Measurements from ENCODE around the gene GRID1.

Gene GRID1

DNA sequence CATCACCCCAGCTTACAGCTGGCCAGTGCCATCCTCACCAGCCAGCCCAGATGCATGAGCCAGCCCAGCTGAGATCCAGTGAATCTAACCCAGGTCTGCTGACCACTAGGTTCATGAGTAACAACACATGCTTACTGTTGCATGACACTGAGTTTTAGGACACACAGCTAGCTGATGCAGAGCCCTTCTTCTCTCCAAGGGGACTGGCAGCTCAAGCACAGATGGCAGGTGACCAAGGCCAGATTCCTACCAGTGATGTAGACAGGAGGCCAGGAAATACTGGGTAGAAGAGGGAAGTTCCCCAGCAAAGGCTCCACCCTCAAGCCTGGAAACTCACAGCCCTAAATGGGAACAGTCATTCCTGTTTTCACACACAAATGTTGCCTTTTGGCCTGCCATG, 236.6 kb downstream of the GRID1 start:
- H3K4me3 ChIP-seq (ENCODE audit: low read length), result no peak overlapping the region
- TF ChIP-seq, protein P1, sequence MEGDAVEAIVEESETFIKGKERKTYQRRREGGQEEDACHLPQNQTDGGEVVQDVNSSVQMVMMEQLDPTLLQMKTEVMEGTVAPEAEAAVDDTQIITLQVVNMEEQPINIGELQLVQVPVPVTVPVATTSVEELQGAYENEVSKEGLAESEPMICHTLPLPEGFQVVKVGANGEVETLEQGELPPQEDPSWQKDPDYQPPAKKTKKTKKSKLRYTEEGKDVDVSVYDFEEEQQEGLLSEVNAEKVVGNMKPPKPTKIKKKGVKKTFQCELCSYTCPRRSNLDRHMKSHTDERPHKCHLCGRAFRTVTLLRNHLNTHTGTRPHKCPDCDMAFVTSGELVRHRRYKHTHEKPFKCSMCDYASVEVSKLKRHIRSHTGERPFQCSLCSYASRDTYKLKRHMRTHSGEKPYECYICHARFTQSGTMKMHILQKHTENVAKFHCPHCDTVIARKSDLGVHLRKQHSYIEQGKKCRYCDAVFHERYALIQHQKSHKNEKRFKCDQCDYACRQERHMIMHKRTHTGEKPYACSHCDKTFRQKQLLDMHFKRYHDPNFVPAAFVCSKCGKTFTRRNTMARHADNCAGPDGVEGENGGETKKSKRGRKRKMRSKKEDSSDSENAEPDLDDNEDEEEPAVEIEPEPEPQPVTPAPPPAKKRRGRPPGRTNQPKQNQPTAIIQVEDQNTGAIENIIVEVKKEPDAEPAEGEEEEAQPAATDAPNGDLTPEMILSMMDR (IDR thresholded peaks at IDR 0.05; ENCODE audit: insufficient read depth, low read depth, low read length, missing control alignments), result no peak
- no peak for DNase-seq (ENCODE audit: low read depth)

DNA sequence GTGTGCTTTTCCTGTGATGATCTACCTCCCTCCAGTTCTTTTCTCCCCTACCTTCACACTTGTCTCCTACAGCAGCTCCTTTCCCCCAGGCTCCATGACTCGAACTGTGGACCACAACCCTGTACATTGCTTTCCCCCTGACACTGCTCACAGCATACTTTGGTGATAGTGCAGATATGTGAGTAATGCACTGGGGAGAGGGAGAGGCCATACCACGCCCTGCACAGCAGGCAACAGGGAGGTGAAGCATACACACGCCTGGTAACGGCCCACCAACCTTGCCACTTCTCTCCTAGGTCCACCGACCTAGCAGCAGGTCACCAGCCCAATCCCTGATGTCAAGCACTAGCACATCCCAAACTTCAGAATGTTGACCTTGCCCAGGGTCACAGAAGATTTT, 238.2 kb downstream of the GRID1 start:
- DNase-seq (ENCODE audit: low read depth), result no peak
- TF ChIP-seq, protein P1 (IDR thresholded peaks at IDR 0.05; ENCODE audit: insufficient read depth, low read depth, low read length, missing control alignments), result no peak
- no peak overlapping the region for H3K4me3 ChIP-seq (ENCODE audit: low read length)

DNA sequence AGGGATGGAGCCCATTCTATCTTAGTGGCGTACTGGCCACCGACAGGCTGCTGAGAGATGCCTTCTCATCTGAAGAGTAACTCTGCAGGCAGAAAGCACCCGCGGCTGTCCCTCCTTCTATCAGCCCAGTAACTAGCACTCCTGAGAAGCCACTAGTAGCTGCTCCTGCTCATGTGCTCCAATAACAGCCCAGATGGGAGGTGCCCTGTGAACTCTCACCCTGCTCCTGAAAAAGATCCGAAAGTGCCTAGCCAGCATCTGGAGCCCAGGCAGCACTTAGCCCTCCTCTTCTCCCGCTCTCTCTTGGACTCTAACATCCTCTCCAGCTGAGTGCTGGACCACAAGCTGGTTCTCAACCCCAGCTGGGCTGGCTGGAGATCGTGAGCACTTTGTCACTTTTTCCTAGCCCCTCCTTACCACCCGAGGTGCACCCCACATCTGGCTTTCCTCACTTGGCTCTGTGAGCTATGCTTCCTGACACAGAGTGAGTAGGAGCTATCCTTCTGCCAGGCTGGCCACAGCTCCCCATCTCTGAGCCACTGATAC, 239.2 kb downstream of the GRID1 start:
- TF ChIP-seq, protein P1 (IDR thresholded peaks at IDR 0.05; ENCODE audit: insufficient read depth, low read depth, low read length, missing control alignments), result no peak
- no peak overlapping the region for H3K4me3 ChIP-seq (ENCODE audit: low read length)
- no peak for DNase-seq (ENCODE audit: low read depth)

DNA sequence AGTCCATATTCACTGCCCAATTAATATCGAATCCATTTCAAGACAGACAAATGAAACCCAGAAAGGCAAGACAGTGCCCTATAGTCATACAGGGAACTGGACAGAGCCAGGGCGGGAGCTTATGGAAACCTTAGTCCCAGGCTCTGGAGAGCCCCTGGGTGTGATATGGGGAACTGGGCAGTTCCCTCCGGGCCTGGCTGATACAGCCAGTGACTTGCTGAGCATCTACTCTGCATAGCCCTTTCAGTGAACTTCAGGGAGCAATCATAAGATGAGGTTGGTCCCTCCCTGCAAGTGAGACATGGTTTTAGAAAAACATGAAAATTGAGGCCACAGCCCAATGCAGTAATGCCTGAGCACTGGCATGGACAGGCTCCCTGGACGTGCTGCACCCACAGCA, 241.9 kb downstream of the GRID1 start:
- no peak overlapping the region for H3K4me3 ChIP-seq (ENCODE audit: low read length)
- TF ChIP-seq, protein P1 (IDR thresholded peaks at IDR 0.05; ENCODE audit: insufficient read depth, low read depth, low read length, missing control alignments), result no peak
- DNase-seq (ENCODE audit: low read depth), result no peak

DNA sequence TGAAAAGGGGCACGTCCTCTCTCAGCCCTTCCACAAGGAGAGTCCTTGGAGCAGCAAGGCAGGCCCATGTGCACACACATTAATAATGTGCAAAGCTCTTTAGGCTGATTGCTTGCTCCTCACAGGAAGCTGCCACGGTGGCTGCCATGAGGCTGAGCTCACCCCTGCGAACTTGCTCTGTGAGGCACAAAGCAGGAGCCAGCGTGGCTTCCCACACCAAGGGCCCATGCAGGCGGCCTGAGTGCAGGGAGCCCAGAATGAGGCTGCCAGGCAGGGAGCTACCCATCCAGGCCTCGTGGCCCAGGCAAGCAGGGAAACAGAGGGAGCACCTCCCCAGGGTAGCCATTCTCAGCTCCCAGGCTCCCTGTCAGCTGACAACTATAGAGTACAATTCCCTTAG, 242.9 kb downstream of the GRID1 start:
- TF ChIP-seq, protein P1 (IDR thresholded peaks at IDR 0.05; ENCODE audit: insufficient read depth, low read depth, low read length, missing control alignments), result no peak
- DNase-seq (ENCODE audit: low read depth), result no peak
- no peak overlapping the region for H3K4me3 ChIP-seq (ENCODE audit: low read length)

DNA sequence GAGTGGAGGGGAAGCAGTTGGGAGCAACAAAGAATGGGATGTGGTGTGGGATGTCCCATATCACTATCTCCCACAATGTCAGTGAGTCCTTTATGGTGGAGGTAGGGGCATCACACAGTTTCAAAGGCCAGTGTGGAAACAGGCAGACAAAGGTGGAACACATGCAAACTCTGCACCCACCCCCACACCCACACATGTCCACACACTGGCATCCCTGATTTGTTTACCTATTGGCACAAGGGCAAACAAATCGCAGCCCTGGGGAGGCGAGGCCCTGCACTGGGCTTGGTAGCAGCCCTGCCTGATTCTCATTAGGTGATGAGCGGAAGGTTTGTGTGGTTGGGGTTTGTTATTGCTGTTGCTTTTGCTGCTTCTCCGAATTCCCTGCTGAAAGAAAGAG, 243.3 kb downstream of the GRID1 start:
- no peak overlapping the region for H3K4me3 ChIP-seq (ENCODE audit: low read length)
- TF ChIP-seq, protein P1 (IDR thresholded peaks at IDR 0.05; ENCODE audit: insufficient read depth, low read depth, low read length, missing control alignments), result no peak
- no peak for DNase-seq (ENCODE audit: low read depth)

DNA sequence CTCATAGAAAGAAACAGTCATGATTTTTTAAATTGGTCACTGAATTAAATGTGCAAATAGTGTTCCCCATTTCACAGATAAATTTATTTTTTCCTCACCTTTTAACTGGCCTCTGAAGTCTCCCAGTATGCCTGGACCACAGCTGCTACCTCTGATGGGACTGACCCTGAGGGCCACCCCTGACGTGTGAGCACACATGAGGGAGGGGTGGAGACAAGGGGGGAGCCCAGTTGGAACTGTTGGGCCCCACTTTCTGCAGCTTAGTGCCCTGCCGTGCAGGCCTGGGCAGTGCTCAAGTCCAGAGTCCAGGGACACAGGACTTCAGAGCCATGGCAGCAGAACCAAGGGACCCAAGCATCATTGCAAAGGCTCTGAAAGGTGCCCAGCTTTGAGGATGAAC, 243.9 kb downstream of the GRID1 start:
- TF ChIP-seq, protein P1 (IDR thresholded peaks at IDR 0.05; ENCODE audit: insufficient read depth, low read depth, low read length, missing control alignments), result no peak
- DNase-seq (ENCODE audit: low read depth), result no peak
- no peak overlapping the region for H3K4me3 ChIP-seq (ENCODE audit: low read length)
